GM19438 (cell line): ENCODE results near the gene COQ9.

ENCODE experiments used
- ATAC-seq: cut with Tn5 transposase; IDR thresholded peaks from one replicate; pipeline ENCODE4 v1.9.1; 2021; ENCODE audit warnings: low read depth; ENCODE audit not compliant: unreplicated experiment

The COQ9 gene

DNA sequence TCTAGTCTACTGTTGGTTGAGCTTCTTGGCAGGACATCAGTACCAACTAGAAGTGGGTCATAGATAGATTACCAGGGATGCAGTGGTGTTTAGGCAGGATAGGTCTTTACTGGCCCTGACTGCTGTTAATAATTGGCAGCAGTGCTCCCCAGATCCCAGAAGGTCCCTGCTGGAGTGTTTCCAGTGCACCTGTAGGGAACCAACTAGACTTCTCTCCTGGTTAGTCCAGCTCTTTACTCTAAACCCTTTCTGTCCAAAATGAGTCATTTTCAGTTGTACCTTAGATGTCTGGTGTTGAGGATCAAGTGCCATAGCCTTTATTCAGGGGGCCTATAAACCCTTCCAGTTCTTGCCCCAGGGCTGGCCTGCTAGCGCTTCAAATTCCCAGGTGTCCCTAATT, 23.9 kb downstream of the COQ9 start:
- no peak for ATAC-seq

DNA sequence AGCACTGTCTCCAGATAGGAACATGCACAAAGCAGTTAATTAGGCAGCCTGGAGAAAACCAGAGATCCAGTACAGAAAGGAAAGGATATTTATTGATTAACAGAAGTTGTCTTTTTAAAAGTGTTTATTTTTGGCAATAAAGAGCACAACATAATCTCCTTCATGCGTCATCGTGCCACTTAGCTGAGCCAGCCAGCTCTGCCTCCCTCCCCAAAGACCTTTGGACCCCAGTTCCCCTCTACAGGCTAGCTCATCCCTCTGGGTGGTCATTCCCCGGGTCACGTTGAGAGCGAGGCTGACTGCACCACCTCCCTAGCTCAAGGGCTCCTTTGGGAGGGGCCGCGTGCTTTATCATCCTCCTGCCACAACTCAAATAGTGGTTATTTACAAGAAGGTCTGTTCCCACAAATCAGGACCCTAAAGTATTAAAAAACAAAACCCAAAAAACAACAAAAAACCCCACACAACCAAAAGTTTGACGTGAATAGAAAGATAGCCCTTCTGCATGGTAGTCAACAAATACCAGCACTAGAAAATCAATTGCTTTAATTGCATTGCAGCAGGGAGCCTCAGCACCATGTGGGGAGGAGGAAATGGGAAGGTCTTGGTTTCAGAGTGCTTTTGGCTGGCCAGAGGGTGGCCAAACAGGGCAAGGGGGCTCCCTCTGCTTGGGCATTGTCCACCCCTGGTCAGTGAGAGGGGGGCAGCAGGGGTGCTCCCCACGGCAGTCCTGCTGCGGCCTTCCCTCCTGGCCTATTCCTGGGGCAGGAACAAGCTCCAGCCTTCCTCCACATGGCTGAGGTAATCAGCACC, 24.8 kb downstream of the COQ9 start:
- no peak for ATAC-seq

DNA sequence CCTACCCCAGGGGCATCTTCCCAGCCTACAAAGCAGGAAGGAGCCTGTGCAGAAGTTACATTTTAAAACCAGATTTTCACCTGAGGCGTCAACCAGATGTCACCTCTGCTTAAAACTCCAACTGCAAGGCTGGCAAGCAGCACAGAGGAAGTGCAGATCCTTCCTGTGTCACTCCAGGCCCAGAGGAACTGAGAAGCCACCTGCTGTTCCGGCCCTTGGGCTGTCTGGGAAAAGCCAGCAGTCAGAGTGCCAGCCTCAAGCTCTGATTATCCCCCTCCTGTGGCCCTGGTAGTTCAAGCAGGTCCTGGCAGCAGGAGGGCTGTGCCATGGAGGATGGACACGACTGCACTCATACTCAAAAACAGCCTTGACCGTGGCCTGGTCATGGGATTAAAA, 25.4 kb downstream of the COQ9 start:
- no peak for ATAC-seq

DNA sequence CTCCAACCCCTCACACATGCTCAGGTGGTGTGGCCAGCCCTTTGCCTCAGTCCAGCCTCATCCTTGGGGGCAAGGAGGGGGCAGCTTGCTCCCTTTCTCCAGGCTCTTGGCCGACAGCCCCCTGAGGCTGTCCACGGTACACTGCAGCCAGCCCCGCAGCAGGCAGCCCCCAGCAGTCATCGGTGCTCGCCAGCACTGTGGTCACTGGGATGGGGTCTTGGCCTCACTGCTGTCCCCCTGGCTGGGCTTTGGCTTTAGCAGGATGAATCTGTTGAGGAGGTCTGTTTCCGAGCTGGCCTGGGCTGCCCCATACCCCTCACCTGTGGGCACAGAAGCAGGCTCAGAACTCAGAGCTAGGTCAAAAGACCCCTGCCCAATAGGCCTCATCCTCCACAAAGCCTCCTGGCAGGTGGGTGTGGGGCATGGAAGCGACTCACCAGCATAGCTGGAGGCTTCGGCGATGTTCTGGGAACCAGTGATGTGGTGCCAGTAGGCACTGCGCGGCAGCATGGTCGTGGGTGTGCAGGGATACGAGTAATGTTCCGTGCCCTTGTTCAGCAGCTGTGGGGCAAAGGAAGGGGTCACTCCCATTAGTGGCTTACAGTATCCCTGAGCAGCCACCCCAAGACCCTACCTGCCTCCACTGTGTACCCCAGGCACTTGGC, 26.0 kb downstream of the COQ9 start:
- ATAC-seq = no peak

DNA sequence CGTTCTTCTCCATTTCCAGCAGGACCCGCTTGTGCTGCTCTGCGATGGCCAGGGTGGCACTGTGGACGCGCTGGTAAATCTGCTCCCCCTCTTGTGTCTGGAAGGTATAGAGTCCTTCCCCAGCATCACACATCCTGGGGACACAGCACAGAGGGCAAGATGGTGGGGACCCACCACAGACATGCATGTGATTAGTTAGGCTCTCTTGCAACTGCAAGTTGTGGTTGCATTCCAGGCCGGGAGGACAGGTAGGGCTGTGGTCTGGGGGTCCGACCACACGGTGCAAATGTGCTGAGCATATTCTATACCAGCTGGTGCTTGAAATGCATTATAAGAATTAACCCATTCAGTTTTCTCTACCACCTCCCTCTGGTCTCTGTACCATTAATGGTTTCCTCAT, 26.6 kb downstream of the COQ9 start:
- no peak for ATAC-seq

DNA sequence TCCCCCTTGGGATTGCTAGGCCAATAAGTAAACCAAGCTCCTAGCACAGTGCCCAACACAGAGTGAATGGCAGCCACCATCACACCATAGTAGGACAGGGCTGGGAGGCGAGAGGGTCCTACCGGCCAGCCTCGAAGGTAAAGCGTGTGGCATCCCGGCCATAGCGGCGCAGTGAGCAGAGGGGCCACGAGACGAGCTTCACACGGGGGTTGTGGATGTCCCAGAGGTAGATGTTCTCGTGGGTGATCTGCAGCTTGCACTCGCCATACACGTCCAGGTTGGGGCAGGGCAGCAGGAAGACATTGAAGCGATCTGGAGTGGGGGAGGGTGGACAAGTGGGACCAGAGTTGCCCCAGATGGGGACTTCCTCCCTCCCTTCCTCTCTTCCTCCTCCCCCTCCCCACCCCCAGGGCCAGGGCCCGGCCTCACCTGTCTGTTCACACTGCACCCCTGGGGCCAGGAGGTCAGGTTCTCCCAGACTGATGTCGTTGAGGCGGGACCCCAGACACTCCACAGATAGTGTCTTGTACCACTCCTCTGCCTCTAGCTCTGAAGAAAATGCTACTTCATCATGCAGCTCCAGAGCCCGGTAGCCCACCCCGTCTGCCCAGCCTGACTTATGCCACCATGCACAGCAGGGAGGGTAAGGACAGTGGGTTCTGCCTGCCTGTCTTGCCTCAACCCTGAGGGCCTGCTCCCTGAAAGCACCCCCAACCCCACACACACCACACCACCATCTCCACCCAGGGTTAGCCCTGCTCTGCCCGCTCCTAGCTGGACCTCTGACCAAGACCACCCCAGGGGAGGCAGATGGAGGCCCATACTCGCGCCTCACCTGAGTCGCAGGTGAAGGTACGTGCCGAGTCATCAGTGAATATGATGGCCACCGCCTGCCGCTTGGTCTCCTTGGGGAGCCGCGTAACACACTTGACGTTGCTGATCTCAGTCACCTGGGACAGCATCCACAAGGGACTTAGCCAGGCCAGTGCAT, 27.7 kb downstream of the COQ9 start:
- ATAC-seq = no peak

DNA sequence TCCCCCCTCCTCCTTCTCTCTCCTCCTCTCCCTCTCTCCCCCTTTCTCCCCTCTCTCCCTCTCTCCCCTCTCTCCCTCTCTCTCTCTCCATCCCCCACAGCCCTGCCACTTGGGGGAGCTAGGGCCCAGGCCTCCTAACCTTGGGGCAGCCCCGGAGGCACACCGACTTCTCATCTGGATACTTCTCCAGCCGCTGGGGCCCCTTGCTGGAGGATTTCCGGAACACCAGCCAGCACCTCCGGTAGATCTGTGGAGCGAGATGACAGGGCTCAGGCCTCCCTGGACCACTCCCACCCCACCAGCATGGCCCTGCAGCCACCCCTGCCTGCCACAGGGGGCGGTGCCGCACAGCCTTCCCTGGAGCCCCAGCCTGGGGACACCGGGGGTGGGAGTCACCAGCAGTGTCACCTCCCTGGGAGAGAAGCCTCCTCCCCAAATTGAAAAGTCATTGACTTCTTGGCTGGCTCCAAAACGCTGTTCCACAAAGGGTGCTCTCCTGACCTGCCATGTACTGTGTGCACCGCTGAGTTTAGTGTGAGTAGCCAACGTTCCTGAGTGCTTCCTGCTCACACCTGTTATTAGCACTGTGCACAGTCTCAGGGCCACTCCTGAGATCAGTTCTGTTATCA, 28.5 kb downstream of the COQ9 start:
- ATAC-seq = peak; percentile 95

DNA sequence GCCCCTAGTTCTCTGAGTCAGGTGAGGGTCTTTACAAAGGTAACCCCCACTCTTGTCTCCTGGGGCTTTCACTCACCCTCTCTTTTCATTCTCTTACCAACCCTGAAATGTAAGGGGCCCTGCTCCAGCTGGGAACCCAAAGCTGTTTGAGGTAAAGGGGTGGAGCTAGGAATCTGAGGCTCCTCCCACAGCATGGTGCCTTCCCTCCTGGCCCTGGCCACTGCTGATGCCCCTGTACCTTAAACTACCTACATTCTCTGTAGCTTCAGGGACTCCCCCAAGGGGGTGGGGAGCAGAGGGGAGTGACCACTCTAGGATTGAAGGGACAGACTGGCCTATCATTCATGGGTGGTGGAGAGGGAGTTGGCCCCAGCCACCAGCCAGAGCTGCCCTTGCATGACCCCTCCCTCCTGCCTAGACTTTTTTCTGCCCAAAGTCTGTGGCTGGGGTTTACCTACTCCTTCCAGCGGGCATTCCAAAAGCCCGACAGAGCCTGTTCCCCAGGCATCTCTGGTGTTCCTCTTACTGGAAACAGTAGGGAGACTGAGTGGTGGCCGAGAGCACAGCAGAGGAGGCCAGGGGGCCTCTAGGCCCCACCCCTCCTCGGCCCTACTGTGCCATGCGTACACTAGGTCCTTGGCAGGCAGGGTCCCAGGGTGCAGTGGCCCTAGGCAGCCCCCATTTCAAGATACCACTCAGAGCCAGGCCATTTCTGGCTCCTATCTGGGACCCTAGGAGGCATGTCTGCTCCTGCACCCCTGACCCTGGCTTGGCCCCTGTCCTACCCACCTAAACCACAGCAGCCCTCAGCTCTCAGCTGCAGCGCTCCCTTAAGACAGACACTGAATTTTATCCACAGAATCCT, 29.5 kb downstream of the COQ9 start:
- no peak for ATAC-seq

DNA sequence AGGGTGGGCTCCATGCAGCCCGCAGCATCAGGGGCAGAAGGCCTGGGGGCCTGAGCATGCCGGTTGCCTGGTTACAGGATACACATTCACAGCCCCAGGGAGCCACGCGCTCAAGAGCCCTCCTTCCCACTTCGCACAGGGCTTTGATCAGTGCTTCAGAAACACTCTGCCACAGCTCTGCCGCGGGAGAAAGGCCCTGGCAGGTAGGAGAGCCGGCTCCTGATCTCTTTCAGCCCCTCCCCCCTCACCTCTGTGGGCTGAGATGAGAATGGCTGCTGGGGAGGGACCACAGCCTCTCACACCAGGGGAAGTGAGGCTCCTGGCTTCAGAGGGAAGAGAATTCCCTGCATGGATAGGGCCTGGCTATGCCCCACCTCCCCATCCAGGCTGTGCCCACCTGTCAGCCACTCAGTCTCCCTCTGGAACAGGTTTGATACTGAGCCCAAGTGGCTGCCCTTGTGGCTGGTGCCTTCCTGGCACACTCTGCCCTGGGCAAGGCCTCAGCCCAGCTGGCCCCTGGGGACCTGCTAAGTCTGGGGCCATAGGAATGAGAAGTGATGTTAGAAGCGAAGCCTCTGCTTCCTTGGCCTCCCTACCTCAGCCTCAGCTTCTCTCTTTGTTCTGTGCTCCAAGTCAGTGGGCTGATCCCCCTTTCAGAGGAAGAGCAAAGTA, 30.4 kb downstream of the COQ9 start:
- no peak for ATAC-seq

DNA sequence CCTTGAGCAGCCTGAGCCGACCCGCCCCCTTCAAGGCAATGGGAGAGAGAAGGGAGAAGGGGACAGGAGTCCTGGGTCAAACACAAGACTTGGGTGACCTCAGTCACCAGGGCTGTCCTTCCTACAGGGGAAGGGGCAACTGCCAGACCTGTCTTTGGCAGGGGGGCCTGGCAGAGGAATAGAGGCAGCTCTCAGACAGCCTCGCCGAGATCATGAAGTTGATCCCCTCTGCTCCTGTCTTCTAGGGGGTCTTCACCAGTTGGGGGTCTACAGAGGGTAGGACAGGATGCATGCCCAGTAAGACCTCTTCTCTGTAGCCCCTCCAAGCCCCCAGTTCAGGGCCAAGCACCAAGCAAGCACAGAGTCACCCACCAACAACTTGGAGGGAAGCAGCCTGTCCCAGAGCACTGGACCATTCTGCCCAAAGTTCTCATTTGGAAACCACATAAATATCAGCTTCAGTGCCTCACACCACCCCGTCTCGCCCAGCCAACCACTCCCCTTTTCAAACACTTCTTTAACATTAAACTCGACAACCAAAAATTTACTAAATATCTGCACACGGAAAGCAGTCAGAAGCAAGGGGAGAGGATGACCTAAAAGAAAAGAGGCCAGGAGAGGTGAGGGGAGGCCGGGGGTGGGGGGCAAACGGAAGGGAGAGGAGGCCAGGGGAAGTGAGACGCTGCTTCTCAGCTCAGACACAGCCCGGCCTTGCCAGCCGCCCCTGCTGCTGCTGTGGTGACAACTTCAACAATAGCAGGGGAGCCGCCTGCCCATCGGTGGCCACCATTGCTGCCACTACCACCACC, 31.3 kb downstream of the COQ9 start:
- no peak for ATAC-seq

DNA sequence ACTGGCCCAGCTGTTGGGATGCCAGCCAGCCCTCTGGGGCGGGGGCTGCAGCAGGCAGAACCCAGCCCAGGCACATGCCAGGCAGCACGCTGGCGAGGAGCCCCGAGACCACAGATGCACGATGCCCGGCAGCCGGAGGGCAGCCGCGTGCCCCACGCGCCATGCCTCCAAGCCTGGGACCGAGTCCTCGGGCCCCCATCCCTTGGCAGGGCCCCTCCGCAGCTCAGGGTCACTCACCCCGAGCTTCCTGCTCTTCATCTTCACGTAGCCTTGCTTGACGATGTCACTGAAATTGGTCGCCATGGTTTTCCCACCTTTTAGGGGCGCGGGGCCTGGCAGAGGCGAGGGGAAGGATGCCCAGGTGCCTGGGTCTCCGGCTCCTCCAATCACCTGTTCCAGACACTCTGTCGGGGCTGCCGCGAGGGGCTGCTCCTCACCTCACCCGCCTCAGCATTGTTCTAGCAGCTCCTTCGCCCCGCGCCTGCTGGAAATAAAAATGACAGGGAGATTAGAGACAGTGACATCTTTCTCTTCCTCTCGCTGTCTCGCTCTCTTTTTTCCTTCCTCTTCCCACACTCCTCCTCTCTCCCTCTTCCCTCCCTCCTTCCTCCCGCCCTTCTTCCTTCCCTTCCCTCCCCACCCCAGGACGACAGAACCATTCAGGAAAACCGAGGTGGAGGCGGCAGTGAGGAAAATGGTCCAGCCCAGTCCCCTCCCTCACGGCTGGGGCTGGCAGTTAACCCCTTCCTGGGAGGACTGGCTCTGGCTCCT, 32.1 kb downstream of the COQ9 start:
- ATAC-seq = no peak

DNA sequence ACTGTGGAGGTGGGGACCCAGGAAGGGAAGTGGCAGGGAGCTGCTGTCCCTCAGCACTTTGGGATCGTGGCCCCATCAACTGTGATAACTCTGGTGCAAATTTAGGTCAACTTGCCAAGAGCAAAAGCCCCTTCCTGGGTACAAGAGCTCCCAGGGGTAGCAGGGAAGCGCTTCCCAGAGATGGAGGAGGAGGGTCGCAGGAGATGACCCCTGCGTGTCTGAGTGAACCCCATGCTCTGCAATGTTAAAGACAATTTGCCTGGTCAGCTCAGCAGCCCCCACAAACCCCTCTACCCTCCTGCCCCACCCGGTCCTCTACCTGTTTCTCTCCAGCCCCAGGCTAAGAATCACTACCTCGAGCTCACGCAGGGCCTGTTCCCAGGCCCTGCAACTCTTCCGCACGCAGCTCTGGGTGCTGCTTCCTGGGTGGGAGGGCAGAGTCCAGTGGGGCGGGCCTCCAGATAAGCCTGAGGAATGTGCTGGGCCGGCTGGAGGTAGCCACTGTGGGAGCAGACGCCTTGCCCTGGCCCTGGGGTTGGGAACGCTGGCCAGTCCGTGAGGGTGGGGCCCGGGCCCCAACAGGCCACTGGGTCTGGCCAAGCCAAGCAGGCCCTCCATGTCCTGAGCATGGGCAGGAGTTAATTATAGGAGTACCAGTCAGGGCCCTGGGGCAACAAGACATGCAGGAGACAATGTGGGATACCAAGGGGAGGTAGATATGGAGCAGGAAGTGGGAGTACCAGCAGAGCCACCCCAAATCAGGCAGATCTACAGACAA, 32.9 kb downstream of the COQ9 start:
- ATAC-seq = no peak

DNA sequence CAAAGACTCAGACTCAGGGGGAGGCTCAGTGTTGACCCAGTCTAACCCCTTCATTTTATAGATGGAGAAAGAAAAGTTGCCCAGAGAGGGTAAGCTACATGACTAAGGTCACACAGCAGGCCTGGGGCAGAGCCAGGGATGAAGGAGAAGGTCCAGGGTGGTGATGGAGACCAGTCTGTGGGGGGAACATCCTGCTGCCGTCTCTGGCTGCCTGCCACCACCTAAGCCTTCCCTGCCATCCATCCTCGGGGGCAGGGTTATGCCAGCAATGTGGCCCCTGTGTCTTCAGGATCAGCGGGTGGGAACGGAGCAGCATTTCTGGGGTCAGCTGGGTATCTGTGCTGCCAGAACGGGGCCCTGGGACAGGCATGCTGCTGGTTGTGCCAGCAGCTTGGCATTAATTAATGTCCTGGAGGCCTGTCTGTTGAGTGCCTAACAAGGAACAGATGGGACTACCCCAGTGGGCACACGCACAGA, 33.5 kb downstream of the COQ9 start:
- ATAC-seq = no peak

DNA sequence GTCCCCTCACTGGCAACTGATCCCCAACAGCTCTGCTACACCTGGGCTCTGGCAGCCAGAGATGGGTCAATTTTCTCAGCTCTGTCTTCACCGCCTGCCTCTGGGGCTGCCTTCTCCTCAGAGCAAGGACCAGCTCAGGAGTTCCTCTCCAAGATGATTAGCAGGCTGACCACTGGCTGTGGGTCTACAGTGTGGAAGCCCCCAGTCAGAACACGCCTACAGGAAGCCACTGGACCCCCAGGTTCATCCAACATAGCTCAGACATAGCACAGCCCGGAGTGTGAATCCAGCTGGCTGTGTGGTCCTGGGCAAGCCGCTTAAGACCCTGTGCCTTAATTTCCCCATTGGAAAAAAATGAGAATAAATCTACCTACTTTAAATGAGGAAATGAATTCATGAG, 34.1 kb downstream of the COQ9 start:
- ATAC-seq = no peak

DNA sequence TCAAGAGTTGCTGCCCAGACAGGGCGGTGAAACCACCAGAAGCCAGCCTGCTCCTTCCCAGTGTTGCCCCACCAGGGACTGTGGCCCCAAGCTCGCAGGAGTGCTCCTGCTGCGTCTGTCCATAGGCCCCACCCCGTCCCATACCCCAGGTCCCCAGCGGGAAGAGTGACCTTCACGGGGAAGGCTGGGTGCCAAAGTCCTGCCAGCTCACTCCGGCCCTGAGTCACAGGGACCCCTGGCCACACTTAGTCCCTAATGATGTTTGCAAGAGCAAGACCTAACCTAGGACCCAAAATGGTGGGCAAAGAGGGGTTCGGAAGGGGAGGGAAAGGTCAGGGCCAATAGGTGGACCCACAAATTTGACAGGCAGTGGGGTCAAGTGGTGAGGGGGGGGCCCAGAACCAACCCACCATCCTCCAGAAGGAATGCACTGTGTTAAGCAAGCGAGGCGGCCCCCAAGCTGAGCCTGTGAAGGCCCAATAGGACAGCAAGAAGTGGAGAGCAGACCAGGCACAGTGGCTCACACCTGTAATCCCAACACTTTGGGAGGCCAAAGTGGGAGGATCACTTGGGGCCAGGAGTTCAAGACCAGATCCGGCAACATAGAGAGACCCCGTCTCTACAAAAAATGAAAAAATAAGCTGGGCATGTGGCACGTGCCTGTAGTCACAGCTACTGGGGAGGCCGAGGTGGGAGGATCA, 35.7 kb downstream of the COQ9 start:
- no peak for ATAC-seq
